Lower leg skin (tissue), 4 donors: ENCODE measurements around the gene SLC22A23. TPM values are rescaled to one million over a fixed set of nuclear protein-coding genes. Genes with fewer than 3 reads are reported as not detected.

ENCODE experiments used
- DNase-seq, 2 donors: peaks; one replicate each; pipeline ENCODE4 v3.0.0-alpha.2; 2019; ENCODE audit warnings: low spot score in 2 of 2
- H3K4me3 ChIP-seq: fragments of 200-600 bp; sonication (generic); 2 replicates; pipeline ENCODE4 v1.5.1; 2017; ENCODE audit warnings: mild to moderate bottlenecking, low read depth; ENCODE audit not compliant: poor library complexity, severe bottlenecking
- CTCF ChIP-seq, 3 donors: fragments of 450-650 bp; IDR thresholded peaks; one replicate each; pipeline ENCODE4 v1.5.1; 2016; ENCODE audit warnings: antibody characterized with exemption in 3 of 3, mild to moderate bottlenecking in 3 of 3, moderate library complexity in 2 of 3
- POLR2A ChIP-seq, 2 donors: fragments of 450-650 bp; IDR thresholded peaks; one replicate each; pipeline ENCODE4 v1.6.1; 2016 to 2017; ENCODE audit warnings: antibody characterized with exemption in 2 of 2, mild to moderate bottlenecking in 1 of 2, moderate library complexity in 1 of 2
- WGBS, 2 donors: methylation state at CpG; one replicate each; pipeline ENCODE4 v1.1.5; 2018; 5-methylcytosine and 5-hydroxymethylcytosine counted together
- intact Hi-C: fragments of 100-400 bp; cut with DNase I; formaldehyde crosslinking; loops from one replicate; pipeline ENCODE4 v1.15.0; 2023; ENCODE audit warnings: low total_unique reads
- total RNA-seq, 4 donors: library from RNA; depleted of rRNA; stranded (reverse); fragments of >200 nt; gene quantifications; one replicate each; pipeline ENCODE4 v1.1.0, GENCODE V29; 2016

The SLC22A23 gene
- total RNA-seq, 4 donors from 2014 or later: 29.2 to 50.7 (median 43.2) TPM

GRCh38 chr6:3447005-3447404 lies 9.8 kb downstream of the SLC22A23 start:
- intact Hi-C loops: no loop called here
- no peak overlapping the region for H3K4me3 ChIP-seq
- TF ChIP-seq CTCF (IDR thresholded peaks at IDR 0.05) (no peak), POLR2A (IDR thresholded peaks at IDR 0.05) (no peak)
- peak in 1 of 2 donors; percentile 13 for DNase-seq
- WGBS, 2 donors: 92 to 96% methylated on average over 6 of the region's 6 CpGs

GRCh38 chr6:3446184-3446583 lies 10.7 kb downstream of the SLC22A23 start:
- no peak for DNase-seq
- intact Hi-C loops: no loop called here
- no peak for TF ChIP-seq CTCF (IDR thresholded peaks at IDR 0.05)
- TF ChIP-seq POLR2A (IDR thresholded peaks at IDR 0.05): no peak
- 94 to 96% methylated on average over 4 of the region's 4 CpGs for WGBS, 2 donors
- no peak overlapping the region for H3K4me3 ChIP-seq

GRCh38 chr6:3444276-3445088 lies 12.4 kb downstream of the SLC22A23 start:
- no peak for TF ChIP-seq POLR2A (IDR thresholded peaks at IDR 0.05)
- no peak for TF ChIP-seq CTCF (IDR thresholded peaks at IDR 0.05)
- 69 to 81% methylated on average over 18 of the region's 18 CpGs for WGBS, 2 donors
- intact Hi-C loops: no loop called here
- no peak overlapping the region for H3K4me3 ChIP-seq
- peak in 1 of 2 donors; percentile 67 for DNase-seq

GRCh38 chr6:3443221-3443515 lies 13.7 kb downstream of the SLC22A23 start:
- no peak overlapping the region for H3K4me3 ChIP-seq
- WGBS, 2 donors: 34 to 38% methylated on average over 3 of the region's 3 CpGs
- intact Hi-C loops: no loop called here
- no peak for TF ChIP-seq POLR2A (IDR thresholded peaks at IDR 0.05)
- TF ChIP-seq CTCF (IDR thresholded peaks at IDR 0.05): no peak
- peak in 1 of 2 donors; percentile 61 for DNase-seq

- H3K4me3 ChIP-seq: no peak overlapping the region
- DNase-seq: no peak
- intact Hi-C loops: no loop called here
- TF ChIP-seq CTCF (IDR thresholded peaks at IDR 0.05) (no peak), POLR2A (IDR thresholded peaks at IDR 0.05) (no peak)
- WGBS, 2 donors: 84 to 88% methylated on average over 8 of the region's 8 CpGs
Observed at GRCh38 chr6:3442431-3443220, 14.2 kb downstream of the SLC22A23 start.
